B cell (primary cell): ENCODE measurements around the gene THRAP3. TPM values are rescaled to one million over a fixed set of nuclear protein-coding genes. Genes with fewer than 3 reads are reported as not detected.

ENCODE experiments used
- ATAC-seq: fragments of 200-7000 bp; cut with Tn5 transposase; one replicate; pipeline ENCODE4 v1.10.0; 2021; ENCODE audit warnings: low read depth, mild to moderate bottlenecking, moderate number of reproducible peaks, moderate library complexity
- CTCF ChIA-PET: fragments of 350-600 bp; sonication (Branson Sonifier 250); formaldehyde crosslinking; loops from one replicate; lab custom pipeline; 2021; ENCODE audit warnings: antibody characterized with exemption, inconsistent platforms; lab: Charles Lee
- POLR2A ChIA-PET: fragments of 350-600 bp; sonication (Branson Sonifier 250); formaldehyde crosslinking; loops from one replicate; lab custom pipeline; 2021; ENCODE audit warnings: antibody characterized with exemption; lab: Charles Lee
- DNase-seq: peaks from one replicate; pipeline ENCODE4 v3.0.0; 2013
- H2AFZ ChIP-seq: 2 replicates; pipeline ENCODE4 v1.6.1; 2012; ENCODE audit warnings: mild to moderate bottlenecking, low read depth, low read length; ENCODE audit not compliant: insufficient read depth, poor library complexity, severe bottlenecking
- H3K27ac ChIP-seq, 2 donors: 1 replicate in 1 of 2; 2 replicates in 1 of 2; pipeline ENCODE4 v1.5.1; 2012 to 2013; ENCODE audit warnings: low read length in 2 of 2, mild to moderate bottlenecking in 2 of 2, moderate library complexity in 1 of 2
- H3K27me3 ChIP-seq, 4 experiments: fragments of 200-600 bp in 1 of 4; sonication (generic) in 1 of 4; replicated peaks in 1 of 4; 1 replicate in 2 of 4; 2 replicates in 2 of 4; pipeline versions ENCODE4 v1.6.1 to v1.7.0; 2013 to 2016; ENCODE audit warnings: low read length in 3 of 4, mild to moderate bottlenecking in 2 of 4, mixed read lengths in 1 of 4, moderate library complexity in 1 of 4; ENCODE audit not compliant: insufficient read depth in 4 of 4, control insufficient read depth in 3 of 4; ENCODE audit errors: control extremely low read depth in 1 of 4
- H3K36me3 ChIP-seq, 2 experiments: replicated peaks in 1 of 2; 1 replicate in 1 of 2; 2 replicates in 1 of 2; pipeline versions ENCODE4 v1.6.1 to v1.7.1; 2013; ENCODE audit warnings: low read length in 1 of 2; ENCODE audit not compliant: insufficient read depth in 2 of 2, control insufficient read depth in 1 of 2; ENCODE audit errors: control extremely low read depth in 1 of 2, extremely low read depth in 1 of 2
- H3K4me1 ChIP-seq, 2 donors: fragments of 200-600 bp in 1 of 2; sonication (generic) in 1 of 2; 1 replicate in 1 of 2; 2 replicates in 1 of 2; pipeline versions ENCODE4 v1.5.1 to v1.6.1; 2013 to 2017; ENCODE audit warnings: low read length in 2 of 2; ENCODE audit not compliant: control insufficient read depth in 2 of 2, insufficient read depth in 2 of 2
- H3K4me2 ChIP-seq: replicated peaks from 2 replicates; pipeline ENCODE3; 2012; ENCODE audit warnings: mild to moderate bottlenecking, low read depth, low read length; ENCODE audit not compliant: poor library complexity, severe bottlenecking
- H3K4me3 ChIP-seq, 5 experiments: fragments of 200-600 bp in 1 of 5; sonication (generic) in 1 of 5; 1 replicate in 3 of 5; 2 replicates in 2 of 5; pipeline versions ENCODE4 v1.5.1 to v1.7.0; 2011 to 2016; ENCODE audit warnings: low read length in 4 of 5, mild to moderate bottlenecking in 4 of 5, low read depth in 2 of 5, control low read depth in 1 of 5, moderate library complexity in 1 of 5; ENCODE audit not compliant: insufficient read depth in 1 of 5; ENCODE audit errors: control extremely low read depth in 1 of 5, extremely low read depth in 1 of 5
- H3K79me2 ChIP-seq: fragments of 200-600 bp; sonication (generic); one replicate; pipeline ENCODE4 v1.6.0; 2016; ENCODE audit warnings: low read length; ENCODE audit not compliant: control insufficient read depth, insufficient read depth
- H3K9ac ChIP-seq: fragments of 200-600 bp; sonication (generic); 2 replicates; pipeline ENCODE4 v1.6.1; 2017; ENCODE audit warnings: mild to moderate bottlenecking, low read length, moderate library complexity
- H3K9me3 ChIP-seq, 3 donors: one replicate each; pipeline versions ENCODE4 v1.6.1 to v1.7.1; 2013; ENCODE audit warnings: low read length in 2 of 3; ENCODE audit not compliant: control insufficient read depth in 2 of 3, insufficient read depth in 1 of 3; ENCODE audit errors: control extremely low read depth in 1 of 3
- H4K20me1 ChIP-seq: 2 replicates; pipeline ENCODE4 v1.6.0; 2012; ENCODE audit warnings: mild to moderate bottlenecking, low read length; ENCODE audit not compliant: insufficient read depth, control insufficient read depth, poor library complexity, severe bottlenecking
- H3K27ac Mint-ChIP-seq: one replicate; pipeline ENCODE4 v1.8.0; 2021; ENCODE audit warnings: mixed read lengths
- H3K27me3 Mint-ChIP-seq: one replicate; pipeline ENCODE4 v1.8.0; 2021; ENCODE audit warnings: mixed read lengths
- H3K4me1 Mint-ChIP-seq: one replicate; pipeline ENCODE4 v1.8.0; 2021; ENCODE audit warnings: mixed read lengths
- H3K4me3 Mint-ChIP-seq: one replicate; pipeline ENCODE4 v1.8.0; 2021; ENCODE audit warnings: mixed read lengths
- H3K9me3 Mint-ChIP-seq: one replicate; pipeline ENCODE4 v1.8.0; 2022; ENCODE audit warnings: mixed read lengths; ENCODE audit not compliant: insufficient read depth
- EZH2 ChIP-seq: IDR thresholded peaks from 2 replicates; pipeline ENCODE4 v1.6.1; 2012; ENCODE audit warnings: borderline replicate concordance, low read depth, mild to moderate bottlenecking, moderate library complexity, low read length; ENCODE audit not compliant: insufficient read depth, poor library complexity, severe bottlenecking
- WGBS: methylation state at CpG from one replicate; pipeline ENCODE4 v1.1.5; 2013; ENCODE audit warnings: missing lambda C conversion rate; ENCODE audit not compliant: insufficient coverage; 5-methylcytosine and 5-hydroxymethylcytosine counted together
- intact Hi-C: fragments of 100-400 bp; cut with micrococcal nuclease; formaldehyde crosslinking; loops from one replicate; pipeline ENCODE4 v1.10.0; 2022
- polyA plus RNA-seq: library from polyadenylated mRNA; depleted of rRNA; stranded (reverse); fragments of >200 nt; gene quantifications from 2 replicates; pipeline ENCODE4 v1.2.3, GENCODE V29; 2012
- total RNA-seq, 2 donors: library from RNA; stranded (reverse); fragments of 120-200 nt in 1 of 2; gene quantifications; 1 replicate in 1 of 2; 2 replicates in 1 of 2; pipeline versions ENCODE4 v1.2.3 to v1.2.4, GENCODE V29; 2013 to 2022
- TF ChIP-seq, protein P1 (sequence below): fragments of 200-600 bp; IDR thresholded peaks from one replicate; pipeline ENCODE4 v1.8.0; 2022; ENCODE audit warnings: antibody characterized with exemption, mild to moderate bottlenecking

THRAP3 gene
- total and polyA plus RNA-seq, 2 donors (not counting 1 experiment from before 2014, with no cell fraction given) = 64.1 to 153 TPM

DNA sequence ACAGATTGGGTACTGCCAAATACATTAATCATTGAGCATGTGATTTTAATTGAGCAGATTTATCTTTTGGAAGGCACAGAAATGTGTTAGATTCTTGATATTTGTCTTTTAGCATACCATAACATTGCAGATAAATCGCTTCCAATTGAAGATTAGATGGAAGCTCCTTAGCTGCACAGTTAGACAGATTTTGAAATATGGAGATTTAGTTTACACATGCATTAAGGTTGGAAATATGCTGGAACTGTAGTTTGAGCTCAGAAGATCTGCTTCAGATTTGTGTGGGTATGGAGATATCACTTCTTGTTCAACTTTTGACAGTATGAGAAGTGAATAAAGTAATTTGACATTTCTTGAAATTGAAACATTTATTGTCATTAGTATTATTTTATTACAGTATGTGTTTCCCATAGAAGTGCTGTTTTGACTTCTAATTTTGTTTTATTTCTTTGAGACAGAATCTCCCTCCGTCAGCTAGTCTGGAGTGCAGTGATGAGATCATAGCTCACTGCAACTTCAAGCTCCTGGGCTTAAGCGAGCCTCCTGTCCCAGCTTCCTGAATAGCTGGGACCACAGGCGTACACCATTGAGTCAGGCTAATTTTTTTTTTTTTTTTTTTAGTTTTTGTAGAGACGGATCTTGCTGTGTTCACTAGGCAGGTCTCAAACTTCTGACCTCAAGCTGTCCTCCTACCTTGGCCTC, 29.1 kb downstream of the THRAP3 start:
- intact Hi-C loops = no loop called here
- Mint-ChIP-seq H3K9me3 (no peaks in the 10 kb centered on the region), H3K27ac (no peak overlapping the region), H3K27me3 (no peaks in the 10 kb centered on the region), H3K4me3 (no peak overlapping the region), H3K4me1 (peaks cover 76% of the 10 kb centered on the region)
- no peak overlapping the region for H3K9ac ChIP-seq
- H3K4me1 ChIP-seq = peaks cover 39 to 60% of the 10 kb centered on the region in 2 donors
- H4K20me1 ChIP-seq = peaks cover 77% of the 10 kb centered on the region
- POLR2A ChIA-PET = interaction anchor here (0.7 to 0.8 kb wide), 2 partner anchors 22 to 30 kb away, joined by 3 read pairs; no protein-coding TSS in a partner anchor
- 100% methylated on average over 1 of the region's 5 CpGs for WGBS
- H3K79me2 ChIP-seq = peaks cover 97% of the 10 kb centered on the region
- H3K36me3 ChIP-seq = peaks cover 1 to 15% of the 10 kb centered on the region in 2 experiments
- no peak overlapping the region for H3K4me2 ChIP-seq
- no peak overlapping the region for H3K4me3 ChIP-seq
- H2AFZ ChIP-seq = no peak overlapping the region
- peaks cover 0 to 7% (median 0%) of the 10 kb centered on the region in 3 donors for H3K9me3 ChIP-seq
- CTCF ChIA-PET = interaction anchor here (1.0 to 1.5 kb wide), 3 partner anchors 33 to 104 kb away, joined by 3 to 7 read pairs (median 6); no protein-coding TSS in a partner anchor
- no peaks in the 10 kb centered on the region for H3K27me3 ChIP-seq
- TF ChIP-seq, protein P1, sequence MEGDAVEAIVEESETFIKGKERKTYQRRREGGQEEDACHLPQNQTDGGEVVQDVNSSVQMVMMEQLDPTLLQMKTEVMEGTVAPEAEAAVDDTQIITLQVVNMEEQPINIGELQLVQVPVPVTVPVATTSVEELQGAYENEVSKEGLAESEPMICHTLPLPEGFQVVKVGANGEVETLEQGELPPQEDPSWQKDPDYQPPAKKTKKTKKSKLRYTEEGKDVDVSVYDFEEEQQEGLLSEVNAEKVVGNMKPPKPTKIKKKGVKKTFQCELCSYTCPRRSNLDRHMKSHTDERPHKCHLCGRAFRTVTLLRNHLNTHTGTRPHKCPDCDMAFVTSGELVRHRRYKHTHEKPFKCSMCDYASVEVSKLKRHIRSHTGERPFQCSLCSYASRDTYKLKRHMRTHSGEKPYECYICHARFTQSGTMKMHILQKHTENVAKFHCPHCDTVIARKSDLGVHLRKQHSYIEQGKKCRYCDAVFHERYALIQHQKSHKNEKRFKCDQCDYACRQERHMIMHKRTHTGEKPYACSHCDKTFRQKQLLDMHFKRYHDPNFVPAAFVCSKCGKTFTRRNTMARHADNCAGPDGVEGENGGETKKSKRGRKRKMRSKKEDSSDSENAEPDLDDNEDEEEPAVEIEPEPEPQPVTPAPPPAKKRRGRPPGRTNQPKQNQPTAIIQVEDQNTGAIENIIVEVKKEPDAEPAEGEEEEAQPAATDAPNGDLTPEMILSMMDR = no peak
- TF ChIP-seq EZH2 = no peak
- ATAC-seq = no peak
- DNase-seq = no peak
- H3K27ac ChIP-seq = no peak overlapping the region
